Measurements from ENCODE around the gene GSE1.

The GSE1 gene

GRCh38 chr16:85698459-85698891 lies 85.4 kb downstream of the GSE1 start:
- H3K4me3 ChIP-seq (ENCODE audit: low read depth, low read length), result no peak overlapping the region
- no peak for TF ChIP-seq CTCF (conservative IDR thresholded peaks at IDR 0.05; ENCODE audit: low read depth, low read length)
- no peak for DNase-seq (ENCODE audit: low read depth)

- no peak for TF ChIP-seq CTCF (conservative IDR thresholded peaks at IDR 0.05; ENCODE audit: low read depth, low read length)
- no peak for DNase-seq (ENCODE audit: low read depth)
Observed at GRCh38 chr16:85698935-85699558, 85.9 kb downstream of the GSE1 start.

GRCh38 chr16:85699628-85700027 lies 86.5 kb downstream of the GSE1 start:
- TF ChIP-seq CTCF (conservative IDR thresholded peaks at IDR 0.05; ENCODE audit: low read depth, low read length), result no peak
- H3K4me3 ChIP-seq (ENCODE audit: low read depth, low read length), result no peak overlapping the region
- peak; percentile 48 for DNase-seq (ENCODE audit: low read depth)

More at GRCh38 chr16:85698935-85699558, 85.9 kb downstream of the GSE1 start:
- H3K4me3 ChIP-seq (ENCODE audit: low read depth, low read length), result no peak overlapping the region

- TF ChIP-seq CTCF (conservative IDR thresholded peaks at IDR 0.05; ENCODE audit: low read depth, low read length), result no peak
- H3K4me3 ChIP-seq (ENCODE audit: low read depth, low read length), result no peak overlapping the region
- DNase-seq (ENCODE audit: low read depth), result no peak
Observed at GRCh38 chr16:85704011-85704410, 90.9 kb downstream of the GSE1 start.

GRCh38 chr16:85704900-85705846 lies 92.1 kb downstream of the GSE1 start:
- H3K4me3 ChIP-seq (ENCODE audit: low read depth, low read length), result no peak overlapping the region

GRCh38 chr16:85706449-85707034 lies 93.4 kb downstream of the GSE1 start:
- no peak for DNase-seq (ENCODE audit: low read depth)
- H3K4me3 ChIP-seq (ENCODE audit: low read depth, low read length), result no peak overlapping the region
- TF ChIP-seq CTCF (conservative IDR thresholded peaks at IDR 0.05; ENCODE audit: low read depth, low read length), result no peak

More at GRCh38 chr16:85704900-85705846, 92.1 kb downstream of the GSE1 start:
- TF ChIP-seq CTCF (conservative IDR thresholded peaks at IDR 0.05; ENCODE audit: low read depth, low read length), result no peak
- no peak for DNase-seq (ENCODE audit: low read depth)
